Muscle layer of colon (tissue), 2 donors: ENCODE data around the gene DIS3L.
"Not testable (repeated sequence)": the region's sequence is repeated elsewhere in the genome, so short reads cannot be mapped to it uniquely, and the experiment has no call there.

Experiments
- H3K27ac ChIP-seq: one replicate; pipeline ENCODE4 v1.7.0; 2013; ENCODE audit warnings: low read depth, mild to moderate bottlenecking, low read length, moderate library complexity
- H3K27me3 ChIP-seq, 2 donors: one replicate each; pipeline ENCODE4 v1.7.0; 2013; ENCODE audit warnings: low read length in 2 of 2, mild to moderate bottlenecking in 2 of 2; ENCODE audit not compliant: insufficient read depth in 2 of 2, control insufficient read depth in 1 of 2
- H3K36me3 ChIP-seq: one replicate; pipeline ENCODE4 v1.7.0; 2013; ENCODE audit warnings: mild to moderate bottlenecking, low read length; ENCODE audit not compliant: insufficient read depth
- H3K4me1 ChIP-seq: one replicate; pipeline ENCODE4 v1.7.0; 2013; ENCODE audit warnings: mild to moderate bottlenecking, low read length; ENCODE audit not compliant: insufficient read depth
- H3K4me3 ChIP-seq, 2 donors: one replicate each; pipeline ENCODE4 v1.7.0; 2013; ENCODE audit warnings: low read length in 2 of 2, low read depth in 1 of 2, mild to moderate bottlenecking in 1 of 2, moderate library complexity in 1 of 2
- H3K9ac ChIP-seq: one replicate; pipeline ENCODE4 v1.7.0; 2013; ENCODE audit warnings: low read length
- H3K9me3 ChIP-seq: one replicate; pipeline ENCODE4 v1.7.0; 2013; ENCODE audit warnings: mild to moderate bottlenecking, low read length
- donor health status: abdominal sarcoma.
- donor health status: Adenocarcinoma of cecum.

DIS3L gene

DNA sequence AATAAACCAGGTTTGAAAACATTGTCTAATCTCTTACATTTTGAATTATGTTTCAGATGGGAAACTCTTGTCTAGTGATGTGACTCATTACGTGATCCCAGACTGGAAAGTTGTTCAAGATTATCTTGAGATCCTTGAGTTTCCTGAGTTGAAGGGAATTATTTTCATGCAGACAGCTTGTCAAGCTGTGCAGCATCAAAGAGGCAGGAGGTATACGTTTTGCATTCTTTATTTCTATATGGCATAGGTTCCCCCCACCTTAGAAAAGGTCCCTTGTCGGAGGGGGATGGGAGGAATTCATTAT lies 1.5 kb downstream of the DIS3L start:
- peak overlapping the region; percentile 85 for H3K9ac ChIP-seq
- no peaks in the 10 kb centered on the region for H3K27me3 ChIP-seq
- H3K9me3 ChIP-seq, result no peaks in the 10 kb centered on the region
- peaks cover 23% of the 10 kb centered on the region for H3K4me1 ChIP-seq
- peak overlapping the region; percentile 94 for H3K27ac ChIP-seq
- H3K36me3 ChIP-seq, result peaks cover 9% of the 10 kb centered on the region
- peak overlapping the region; percentile 76 to 85 for H3K4me3 ChIP-seq

DNA sequence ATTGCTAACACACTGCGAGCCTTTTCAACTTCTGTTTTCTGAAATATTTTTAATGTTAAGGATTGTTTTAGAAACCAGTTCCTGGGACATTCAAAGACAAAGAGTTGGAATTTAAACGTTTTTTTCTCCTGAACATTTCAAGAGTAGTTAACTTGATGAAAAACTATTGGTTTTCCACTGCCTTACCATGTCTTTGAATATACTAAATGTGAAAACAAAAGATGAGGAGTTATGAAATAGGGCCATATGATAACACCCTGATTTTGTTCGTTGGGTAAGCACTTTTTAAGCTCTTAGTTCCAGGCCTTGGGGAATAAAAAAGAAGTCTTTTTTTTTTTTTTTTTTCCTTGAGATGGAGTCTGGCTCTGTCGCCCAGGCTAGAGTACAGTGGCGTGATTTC lies 2.8 kb downstream of the DIS3L start:
- peaks cover 9% of the 10 kb centered on the region for H3K36me3 ChIP-seq
- H3K27me3 ChIP-seq, result no peaks in the 10 kb centered on the region
- H3K9me3 ChIP-seq, result no peaks in the 10 kb centered on the region
- no peak overlapping the region for H3K9ac ChIP-seq
- H3K4me1 ChIP-seq, result peaks cover 23% of the 10 kb centered on the region
- H3K4me3 ChIP-seq, result no peak overlapping the region
- H3K27ac ChIP-seq, result no peak overlapping the region

DNA sequence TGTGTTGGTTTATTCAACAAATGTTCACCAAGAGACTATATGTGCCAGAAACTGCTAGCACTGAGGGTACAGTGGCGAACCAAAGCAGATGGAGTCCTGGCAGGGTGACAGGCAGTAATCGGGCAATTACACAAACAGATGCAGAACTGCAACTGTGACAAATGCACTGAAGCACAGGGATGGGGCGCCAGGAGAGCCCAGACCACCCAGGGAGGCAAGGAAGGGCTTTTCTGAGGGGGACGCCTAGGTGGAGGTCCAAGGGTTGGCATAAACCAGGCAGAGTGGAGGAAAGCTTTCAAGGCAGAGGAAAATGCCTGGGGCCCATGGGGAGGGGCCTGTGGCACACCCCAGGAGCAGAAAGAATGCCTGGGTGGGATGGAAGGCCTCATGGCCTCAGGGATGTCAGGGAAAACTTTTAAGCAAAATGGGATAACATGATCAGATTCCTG lies 5.5 kb downstream of the DIS3L start:
- no peak overlapping the region for H3K4me3 ChIP-seq
- H3K9ac ChIP-seq, result no peak overlapping the region
- H3K4me1 ChIP-seq, result peaks cover 12% of the 10 kb centered on the region
- H3K9me3 ChIP-seq, result no peaks in the 10 kb centered on the region
- H3K27me3 ChIP-seq, result no peaks in the 10 kb centered on the region
- peaks cover 9% of the 10 kb centered on the region for H3K36me3 ChIP-seq
- H3K27ac ChIP-seq, result no peak overlapping the region

DNA sequence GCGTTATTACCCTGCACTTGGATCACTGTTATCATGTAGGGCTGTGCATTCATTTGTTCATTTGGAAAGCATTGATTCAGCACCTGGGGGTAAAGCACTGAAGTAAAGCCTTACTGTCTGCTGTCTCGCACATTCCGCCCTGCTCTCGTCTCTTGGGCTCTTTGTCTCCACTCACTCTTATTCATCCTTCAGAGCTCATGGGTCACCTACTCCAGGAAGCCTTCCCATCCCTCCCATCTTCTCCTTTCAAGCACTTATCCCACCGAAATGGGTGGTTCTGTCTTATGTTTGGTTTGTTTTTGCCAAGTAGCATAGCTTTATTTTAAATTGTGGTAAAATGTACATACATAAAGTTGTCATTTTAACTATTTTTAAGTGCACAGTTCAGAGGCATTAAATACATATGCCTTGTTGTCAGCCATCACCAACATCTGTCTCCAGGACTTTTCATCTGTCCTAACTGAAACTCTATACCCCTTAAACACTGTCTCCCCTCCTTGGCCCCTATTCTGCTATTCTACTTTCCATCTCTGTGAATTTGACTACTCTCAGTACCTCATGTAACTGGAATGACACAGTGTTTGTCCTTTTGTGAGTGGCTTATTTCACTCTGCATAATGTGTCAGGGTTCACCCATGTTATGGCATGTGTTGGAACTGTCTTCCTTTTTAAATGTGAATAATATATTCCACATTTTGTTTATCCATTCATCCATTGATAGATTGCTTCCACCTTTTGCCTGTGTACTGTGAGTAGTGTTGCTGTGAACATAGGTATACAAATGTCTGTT lies 9.3 kb downstream of the DIS3L start:
- Histone ChIP-seq H3K36me3 (peaks cover 19% of the 10 kb centered on the region), H3K4me1 (no peaks in the 10 kb centered on the region), H3K27ac (no peak overlapping the region), H3K9ac (no peak overlapping the region), H3K9me3 (no peaks in the 10 kb centered on the region), H3K4me3 (no peak overlapping the region), H3K27me3 (no peaks in the 10 kb centered on the region)

DNA sequence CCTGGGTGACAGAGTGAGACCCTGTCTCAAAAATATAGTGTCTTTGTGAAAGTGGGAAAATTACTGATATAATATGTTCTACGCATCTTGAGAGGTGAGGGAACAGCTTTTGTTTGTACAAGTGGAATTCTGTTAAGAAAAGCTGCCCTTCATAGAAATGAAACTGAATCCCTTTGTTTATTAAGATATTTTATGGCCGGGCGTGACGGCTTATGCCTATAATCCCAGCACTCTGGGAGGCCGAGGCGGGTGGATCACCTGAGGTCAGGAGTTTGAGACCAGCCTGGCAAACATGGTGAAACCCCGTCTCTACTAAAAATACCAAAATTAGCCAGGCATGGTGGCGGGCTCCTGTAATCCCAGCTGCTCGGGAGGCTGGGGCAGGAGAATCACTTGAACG lies 11.1 kb downstream of the DIS3L start:
- H3K27ac ChIP-seq, H3K9ac ChIP-seq, H3K9me3 ChIP-seq, H3K4me1 ChIP-seq, H3K27me3 ChIP-seq, H3K4me3 ChIP-seq: not testable (repeated sequence)
- H3K36me3 ChIP-seq, result peaks cover 25% of the 10 kb centered on the region

DNA sequence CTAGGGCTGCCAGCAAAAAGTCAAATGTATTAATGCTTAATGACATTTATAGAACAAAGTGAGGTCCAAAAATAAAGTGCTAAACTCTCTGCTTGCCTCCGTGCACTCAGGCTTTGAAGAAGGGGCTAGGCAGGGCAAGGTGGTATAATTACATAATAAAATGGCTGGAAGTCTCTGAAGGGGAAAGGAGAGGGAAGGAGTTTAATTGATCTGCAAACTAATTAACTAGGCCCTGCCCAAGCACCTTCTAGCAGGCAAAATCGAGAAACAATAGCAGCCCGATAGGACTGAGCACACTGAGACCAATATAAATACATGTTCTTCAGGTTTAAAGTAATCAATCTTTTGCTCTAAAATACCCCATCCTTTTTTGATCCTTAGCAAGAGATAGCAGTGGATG lies 13.0 kb downstream of the DIS3L start:
- Histone ChIP-seq H3K27ac (no peak overlapping the region), H3K4me3 (no peak overlapping the region), H3K9me3 (no peaks in the 10 kb centered on the region), H3K4me1 (no peaks in the 10 kb centered on the region), H3K36me3 (peaks cover 44% of the 10 kb centered on the region), H3K27me3 (no peaks in the 10 kb centered on the region), H3K9ac (no peak overlapping the region)

DNA sequence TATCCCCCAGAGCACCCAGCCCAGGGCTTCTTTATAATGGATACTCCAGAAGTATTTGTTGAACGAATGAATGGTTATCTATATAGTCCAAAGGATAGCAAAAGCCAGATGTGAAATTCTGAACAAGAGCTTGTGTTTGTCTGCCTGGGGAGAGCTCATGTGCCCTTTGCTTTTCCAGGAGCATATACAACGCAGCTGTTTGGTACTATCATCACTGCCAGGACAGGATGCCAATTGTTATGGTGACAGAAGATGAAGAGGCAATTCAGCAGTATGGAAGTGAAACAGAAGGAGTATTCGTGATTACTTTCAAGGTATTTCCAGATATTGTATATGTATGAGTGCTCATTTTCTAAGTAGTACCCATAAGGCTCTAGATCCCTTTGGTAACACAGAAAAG lies 15.2 kb downstream of the DIS3L start:
- Histone ChIP-seq H3K9me3 (no peaks in the 10 kb centered on the region), H3K9ac (no peak overlapping the region), H3K36me3 (peaks cover 50% of the 10 kb centered on the region), H3K27ac (no peak overlapping the region), H3K4me3 (no peak overlapping the region), H3K4me1 (no peaks in the 10 kb centered on the region), H3K27me3 (no peaks in the 10 kb centered on the region)

DNA sequence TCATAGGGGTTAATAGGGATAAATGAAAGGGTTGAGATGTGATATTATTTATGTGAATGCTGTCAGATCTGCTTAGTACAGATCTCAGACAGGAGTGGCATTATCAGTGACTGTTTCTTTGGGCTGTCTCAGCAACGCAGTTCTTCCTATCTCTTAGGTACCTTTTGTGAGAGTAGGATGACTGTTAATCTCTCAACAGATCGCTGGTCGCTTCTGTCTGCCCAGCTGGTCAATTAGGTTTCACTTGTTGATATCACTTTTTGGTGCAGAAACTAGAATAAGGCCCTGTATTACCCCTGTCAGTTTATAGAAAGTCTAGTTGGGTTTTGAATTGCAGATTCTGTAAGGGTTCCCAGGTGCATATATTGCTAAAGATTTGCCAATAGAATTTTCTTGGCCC lies 16.5 kb downstream of the DIS3L start:
- no peaks in the 10 kb centered on the region for H3K27me3 ChIP-seq
- H3K4me1 ChIP-seq, result no peaks in the 10 kb centered on the region
- peaks cover 60% of the 10 kb centered on the region for H3K36me3 ChIP-seq
- H3K9ac ChIP-seq, result no peak overlapping the region
- no peak overlapping the region for H3K27ac ChIP-seq
- H3K9me3 ChIP-seq, result no peaks in the 10 kb centered on the region
- no peak overlapping the region for H3K4me3 ChIP-seq

DNA sequence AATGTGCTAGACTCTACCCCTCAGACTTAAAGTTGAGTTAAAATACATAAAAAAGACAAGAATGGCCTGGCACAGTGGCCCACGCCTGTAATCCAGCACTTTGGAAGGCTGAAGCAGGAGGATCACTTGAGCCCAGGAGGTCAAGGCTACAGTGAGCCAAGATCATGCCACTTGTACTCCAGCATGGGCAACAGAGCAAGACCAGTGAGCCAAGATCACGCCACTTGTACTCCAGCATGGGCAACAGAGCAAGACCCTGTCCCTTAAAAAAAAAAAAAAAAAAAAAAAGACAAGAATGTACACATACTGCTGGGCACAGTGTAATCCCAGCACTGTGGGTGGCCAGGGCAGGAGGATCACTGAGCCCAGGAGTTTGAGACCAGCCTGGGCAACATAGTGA lies 17.4 kb downstream of the DIS3L start:
- no peaks in the 10 kb centered on the region for H3K9me3 ChIP-seq
- H3K4me1 ChIP-seq, result no peaks in the 10 kb centered on the region
- H3K36me3 ChIP-seq, result peaks cover 63% of the 10 kb centered on the region
- no peak overlapping the region for H3K4me3 ChIP-seq
- H3K27ac ChIP-seq, result no peak overlapping the region
- H3K27me3 ChIP-seq, result no peaks in the 10 kb centered on the region
- H3K9ac ChIP-seq, result no peak overlapping the region

DNA sequence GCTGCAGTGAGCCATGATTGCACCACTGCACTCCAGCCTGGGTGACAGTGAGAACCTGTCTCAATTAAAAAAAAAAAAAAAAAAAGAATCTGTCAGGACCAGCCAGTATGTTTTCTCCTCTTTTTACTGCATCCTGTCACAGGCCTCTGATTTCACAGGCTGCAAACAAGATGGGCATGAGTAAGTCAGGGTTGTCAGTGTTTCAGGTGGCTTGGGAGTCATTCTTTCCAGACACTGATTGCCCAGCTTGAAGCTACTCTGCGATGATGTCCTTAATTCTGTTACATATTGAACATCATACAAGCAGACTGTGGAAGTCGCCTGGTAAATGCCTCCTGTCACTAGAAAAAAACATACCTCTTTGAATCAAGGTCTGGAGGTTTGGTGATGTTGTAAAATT lies 18.8 kb downstream of the DIS3L start:
- no peak overlapping the region for H3K4me3 ChIP-seq
- H3K36me3 ChIP-seq, result peaks cover 70% of the 10 kb centered on the region
- H3K4me1 ChIP-seq, result no peaks in the 10 kb centered on the region
- no peaks in the 10 kb centered on the region for H3K27me3 ChIP-seq
- H3K27ac ChIP-seq, result no peak overlapping the region
- H3K9me3 ChIP-seq, result no peaks in the 10 kb centered on the region
- H3K9ac ChIP-seq, result no peak overlapping the region

DNA sequence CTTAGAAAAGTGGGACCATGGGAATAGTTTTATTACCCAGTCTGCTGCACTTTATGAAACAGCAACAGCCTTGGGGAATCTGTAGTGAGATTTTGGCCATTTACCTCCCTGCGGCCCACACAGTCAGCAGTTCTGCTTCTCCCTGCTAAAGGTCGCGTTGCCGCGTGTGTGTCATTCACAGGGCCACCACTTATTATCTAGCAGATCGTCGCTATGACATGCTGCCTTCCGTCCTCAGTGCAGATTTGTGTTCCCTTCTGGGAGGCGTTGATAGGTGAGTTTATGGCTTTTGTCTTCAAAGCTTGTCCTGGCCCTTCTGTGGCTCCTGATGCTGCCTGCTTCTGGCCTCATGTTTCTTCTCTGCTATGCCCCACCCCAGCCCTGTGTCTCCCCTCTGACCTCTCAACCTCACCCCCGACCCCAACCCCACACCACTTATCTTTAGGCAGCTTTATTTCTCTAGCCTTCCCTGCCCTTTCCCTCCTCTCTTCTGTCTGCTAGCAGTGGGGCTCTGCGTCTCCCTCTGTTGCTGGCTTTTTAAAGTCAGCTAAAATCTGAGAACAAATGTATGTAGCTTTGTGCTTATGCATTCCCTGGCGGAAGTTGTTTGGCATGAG lies 30.1 kb downstream of the DIS3L start:
- Histone ChIP-seq H3K4me3 (no peak overlapping the region), H3K27me3 (no peaks in the 10 kb centered on the region), H3K9me3 (no peaks in the 10 kb centered on the region), H3K36me3 (peaks cover 68% of the 10 kb centered on the region), H3K27ac (no peak overlapping the region), H3K4me1 (no peaks in the 10 kb centered on the region), H3K9ac (no peak overlapping the region)

DNA sequence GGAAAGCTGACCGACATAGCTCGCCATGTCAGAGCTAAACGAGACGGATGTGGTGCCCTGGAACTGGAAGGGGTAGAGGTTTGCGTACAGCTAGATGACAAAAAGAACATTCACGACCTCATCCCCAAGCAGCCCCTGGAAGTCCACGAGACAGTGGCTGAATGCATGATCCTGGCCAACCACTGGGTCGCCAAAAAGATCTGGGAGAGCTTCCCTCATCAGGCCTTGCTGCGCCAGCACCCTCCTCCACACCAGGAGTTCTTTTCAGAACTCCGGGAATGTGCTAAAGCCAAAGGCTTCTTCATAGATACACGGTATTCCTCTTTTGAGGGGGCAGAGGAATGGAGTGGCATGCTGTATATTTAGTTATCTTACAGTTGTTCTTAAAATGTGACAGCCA lies 32.7 kb downstream of the DIS3L start:
- H3K9ac ChIP-seq, result no peak overlapping the region
- H3K36me3 ChIP-seq, result peaks cover 73% of the 10 kb centered on the region
- H3K27ac ChIP-seq, result no peak overlapping the region
- no peaks in the 10 kb centered on the region for H3K27me3 ChIP-seq
- no peak overlapping the region for H3K4me3 ChIP-seq
- H3K4me1 ChIP-seq, result no peaks in the 10 kb centered on the region
- H3K9me3 ChIP-seq, result no peaks in the 10 kb centered on the region
